NCI-H128 (cell line): Measurements from ENCODE around the gene ZNF668.

Source experiments
- DNase-seq: peaks from one replicate; lab custom pipeline; 2025; ENCODE audit not compliant: unreplicated experiment; lab: John Stamatoyannopoulos, UW

The ZNF668 gene

DNA sequence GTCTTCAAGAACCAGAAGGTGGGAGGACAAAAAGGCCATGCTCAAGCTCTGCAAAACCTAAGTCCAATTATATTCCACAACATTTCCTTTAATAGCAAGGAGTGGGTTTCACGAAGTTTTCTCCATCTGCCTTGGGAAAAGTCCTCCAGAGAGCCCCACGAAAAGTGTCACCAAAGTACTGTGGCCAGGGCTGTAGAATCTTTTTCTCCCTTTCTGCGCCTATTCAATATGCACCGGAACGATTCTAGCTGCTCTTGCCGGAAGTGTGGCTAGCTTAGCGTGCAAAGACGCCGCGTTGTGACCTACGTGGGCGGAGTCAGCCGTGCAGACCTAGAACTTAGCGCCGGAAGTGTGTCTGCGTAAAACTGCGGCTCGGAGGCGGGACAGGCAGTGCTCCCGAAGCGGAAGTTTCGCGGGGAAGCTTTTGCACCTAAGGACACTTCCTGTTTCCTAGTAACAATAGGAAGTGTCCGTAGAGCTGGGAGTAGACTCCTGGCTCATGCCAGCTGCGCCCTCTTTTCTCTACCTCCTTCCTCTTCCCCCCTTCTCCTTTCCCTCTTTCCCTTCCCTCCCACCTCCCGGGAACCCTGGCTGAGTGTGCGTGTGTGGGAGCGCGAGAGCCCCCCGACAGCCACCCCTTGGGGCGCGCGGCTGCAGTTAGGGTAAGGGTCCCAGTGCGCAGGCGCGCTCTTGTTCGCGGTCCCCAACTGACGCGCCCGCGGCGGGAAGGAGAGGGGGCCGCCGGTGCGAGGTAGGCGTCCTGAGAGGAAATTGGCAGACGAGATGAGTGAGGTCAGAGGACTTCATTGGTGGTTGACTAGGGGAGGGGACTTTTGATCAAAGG lies at the start of gene ZNF668, which contains the start of gene ZNF646:
Gene ZNF668 (minus strand): TSS at position 271 of the 844 bp plus-strand sequence. CDS start 9,781 bp downstream, outside the sequence.
Gene ZNF646 (plus strand): TSS at position 453 of the 844 bp plus-strand sequence. CDS start 1,903 bp downstream, outside the sequence.
- peak; percentile 91 for DNase-seq

GRCh38 chr16:31120129-31120528 lies 46.1 kb upstream of the ZNF668 start:
- no peak for DNase-seq

DNA sequence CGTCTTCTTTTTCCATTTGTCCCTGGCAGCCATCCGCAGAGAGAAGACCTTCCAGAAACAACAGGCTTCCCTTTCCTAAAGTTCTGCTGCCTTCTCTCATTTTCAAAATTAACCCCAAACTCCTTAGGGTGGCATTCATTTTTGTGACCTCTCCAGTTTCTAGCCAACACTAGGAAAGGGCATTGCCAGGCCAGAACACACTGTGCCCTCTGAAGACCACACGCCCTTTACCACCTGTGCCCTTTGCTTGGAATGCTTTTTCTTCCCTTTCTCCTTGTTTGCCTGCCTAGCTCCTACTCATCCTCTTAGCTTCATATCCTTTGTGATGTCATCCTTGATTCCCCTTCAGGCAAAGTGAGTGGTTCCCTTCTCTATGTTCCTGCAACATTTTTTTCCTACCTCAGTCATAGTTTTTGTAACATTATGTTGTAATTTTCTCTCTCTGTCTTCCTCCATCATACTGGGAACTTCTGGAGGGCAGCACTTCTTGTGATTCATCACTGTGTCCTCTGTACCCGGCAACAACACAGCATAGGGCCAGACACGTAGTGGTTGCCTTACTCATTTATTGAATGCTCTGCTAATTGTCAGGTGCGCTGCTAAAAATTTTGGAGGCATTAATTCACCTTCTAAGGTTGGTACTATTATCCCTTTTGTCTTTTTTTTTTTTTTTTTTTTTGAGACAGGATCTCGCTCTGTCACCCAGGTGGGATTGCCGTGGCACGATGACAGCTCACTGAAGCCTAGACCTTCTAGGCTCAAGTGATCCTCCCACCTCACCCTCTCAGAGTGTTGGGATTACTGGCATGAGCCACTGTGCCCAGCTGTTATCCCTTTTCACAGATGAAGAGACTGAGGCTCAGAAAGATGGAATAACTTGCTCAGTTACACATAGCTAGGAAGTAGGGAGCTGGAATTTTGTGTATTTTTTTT lies 44.4 kb upstream of the ZNF668 start:
- no peak for DNase-seq

GRCh38 chr16:31117384-31118222 lies 43.6 kb upstream of the ZNF668 start, which contains the start of gene KAT8:
Gene KAT8 (plus strand): TSS chr16:31117664. CDS start chr16:31117682, 18 bp downstream.
- DNase-seq = peak; percentile 90

GRCh38 chr16:31114468-31114867 lies 40.4 kb upstream of the ZNF668 start:
- no peak for DNase-seq

DNA sequence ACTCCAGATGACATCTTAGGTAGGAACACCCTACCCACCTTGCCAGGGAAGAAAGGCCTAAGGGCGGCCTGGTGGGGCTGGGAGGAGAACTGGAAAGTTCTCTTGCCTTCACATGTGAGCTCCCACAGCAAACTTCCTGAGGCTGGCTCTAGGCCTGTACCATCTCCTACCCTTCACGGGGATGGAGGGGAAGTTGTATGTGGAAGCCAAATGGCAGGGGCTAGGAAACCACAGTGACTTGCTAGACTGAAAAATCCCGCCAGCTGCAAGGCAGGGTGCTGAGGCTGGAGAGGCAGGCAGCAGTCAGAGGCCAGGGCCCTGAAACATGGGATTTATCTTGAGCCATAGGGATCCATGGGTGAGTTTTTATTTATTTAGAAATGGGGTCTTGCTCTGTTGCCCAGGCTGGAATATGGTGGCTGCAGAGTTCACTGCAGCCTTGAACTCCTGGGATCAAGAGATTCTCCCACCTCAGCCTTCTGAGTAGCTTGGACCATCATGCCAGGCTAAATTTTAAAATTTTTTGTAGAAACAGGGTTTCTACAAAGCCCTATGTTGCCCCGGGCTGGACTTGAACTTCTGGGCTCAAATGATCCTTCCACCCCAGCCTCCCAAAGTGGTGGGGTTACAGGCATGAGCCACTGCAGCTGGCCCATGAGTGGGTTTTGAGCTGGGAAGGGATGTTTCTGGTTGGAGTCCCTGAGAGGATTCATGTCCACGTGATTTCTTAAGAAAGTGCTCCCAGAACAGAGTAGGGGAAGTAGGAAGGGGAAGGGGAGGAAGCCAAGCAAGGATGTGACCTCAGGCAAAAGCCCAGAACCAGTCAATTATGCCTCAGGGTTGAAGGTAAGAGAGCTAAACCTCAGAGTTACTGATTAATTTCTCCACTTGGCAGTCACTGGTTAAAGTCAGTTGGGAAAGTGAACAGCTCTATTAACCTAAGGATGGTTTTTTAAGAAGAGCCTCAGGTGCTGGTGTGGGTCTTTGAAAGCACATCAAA lies 39.4 kb upstream of the ZNF668 start:
- DNase-seq = no peak

GRCh38 chr16:31112711-31113110 lies 38.7 kb upstream of the ZNF668 start:
- no peak for DNase-seq

DNA sequence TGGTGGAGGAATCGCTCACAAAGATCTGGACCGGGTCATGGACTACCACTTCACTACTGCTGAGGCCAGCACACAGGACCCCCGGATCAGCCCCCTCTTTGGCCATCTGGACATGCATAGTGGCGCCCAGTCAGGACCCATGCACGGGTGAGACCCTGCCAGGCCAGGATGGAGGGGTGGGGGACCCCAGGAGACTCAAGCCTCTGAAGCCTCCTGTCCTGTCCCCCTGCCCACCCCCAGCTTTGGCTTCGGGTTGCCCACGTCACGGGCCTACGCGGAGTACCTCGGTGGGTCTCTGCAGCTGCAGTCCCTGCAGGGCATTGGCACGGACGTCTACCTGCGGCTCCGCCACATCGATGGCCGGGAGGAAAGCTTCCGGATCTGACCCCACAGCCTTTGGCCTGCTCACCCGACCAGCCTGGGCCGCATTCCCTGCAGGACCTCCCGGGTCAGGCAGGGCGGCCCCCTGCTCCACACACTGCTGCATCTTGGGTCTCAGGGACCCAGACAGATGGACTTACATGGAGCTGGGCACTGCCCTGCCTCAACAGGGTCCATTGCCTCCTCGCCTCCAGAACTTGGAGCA lies 37.9 kb upstream of the ZNF668 start:
- no peak for DNase-seq

DNA sequence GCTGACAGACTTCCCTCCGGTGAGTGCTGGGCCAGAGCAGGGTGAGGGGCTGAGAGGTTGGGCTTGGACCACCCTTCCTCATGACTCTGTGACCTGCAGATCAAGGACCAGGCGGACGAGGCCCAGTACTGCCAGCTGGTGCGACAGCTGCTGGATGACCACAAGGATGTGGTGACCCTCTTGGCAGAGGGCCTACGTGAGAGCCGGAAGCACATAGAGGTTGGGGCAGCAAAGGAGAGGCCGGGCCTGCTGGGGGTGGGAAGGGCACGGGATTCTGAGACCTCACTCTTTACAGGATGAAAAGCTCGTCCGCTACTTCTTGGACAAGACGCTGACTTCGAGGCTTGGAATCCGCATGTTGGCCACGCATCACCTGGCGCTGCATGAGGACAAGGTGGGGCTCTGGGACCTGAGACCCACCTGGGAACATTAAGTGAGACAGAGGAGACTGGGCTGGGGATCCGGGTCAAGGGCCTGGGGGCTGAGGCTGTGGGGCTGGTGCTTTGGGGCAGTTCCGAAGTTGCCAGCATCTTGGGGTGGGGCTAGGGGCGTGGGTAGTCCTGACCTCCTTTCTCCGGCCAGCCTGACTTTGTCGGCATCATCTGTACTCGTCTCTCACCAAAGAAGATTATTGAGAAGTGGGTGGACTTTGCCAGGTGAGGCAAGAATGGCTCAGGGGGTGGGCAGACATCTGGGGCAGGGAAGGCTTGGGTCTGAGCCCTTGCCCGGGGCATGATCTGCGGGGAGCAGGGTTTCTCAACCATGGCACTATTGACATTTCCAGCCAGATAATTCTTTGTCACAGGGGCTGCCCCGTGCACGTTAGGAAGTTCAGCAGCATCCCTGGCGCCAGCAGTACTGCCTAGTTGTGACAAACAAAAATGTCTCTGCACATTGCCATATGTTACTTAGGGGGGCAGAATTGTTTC lies 36.3 kb upstream of the ZNF668 start:
- DNase-seq = no peak

DNA sequence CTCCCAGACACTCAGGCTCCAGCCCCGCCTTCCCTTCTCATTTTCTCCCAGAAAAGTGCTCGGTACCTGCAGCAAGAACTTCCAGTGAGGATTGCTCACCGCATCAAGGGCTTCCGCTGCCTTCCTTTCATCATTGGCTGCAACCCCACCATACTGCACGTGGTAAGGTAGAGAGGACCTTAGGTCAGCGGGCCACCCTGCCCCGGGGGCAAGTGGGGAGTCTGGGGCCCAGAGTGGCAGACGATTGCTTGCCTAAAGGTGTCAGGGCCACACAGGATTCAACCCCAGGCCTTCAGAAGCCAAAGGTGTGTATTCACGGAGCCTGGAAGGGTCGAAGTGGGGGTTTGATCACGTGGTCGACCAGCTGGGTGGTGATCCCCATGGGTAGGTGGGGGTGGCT lies 35.6 kb upstream of the ZNF668 start:
- DNase-seq = no peak

GRCh38 chr16:31108794-31109558 lies 34.9 kb upstream of the ZNF668 start:
- no peak for DNase-seq

DNA sequence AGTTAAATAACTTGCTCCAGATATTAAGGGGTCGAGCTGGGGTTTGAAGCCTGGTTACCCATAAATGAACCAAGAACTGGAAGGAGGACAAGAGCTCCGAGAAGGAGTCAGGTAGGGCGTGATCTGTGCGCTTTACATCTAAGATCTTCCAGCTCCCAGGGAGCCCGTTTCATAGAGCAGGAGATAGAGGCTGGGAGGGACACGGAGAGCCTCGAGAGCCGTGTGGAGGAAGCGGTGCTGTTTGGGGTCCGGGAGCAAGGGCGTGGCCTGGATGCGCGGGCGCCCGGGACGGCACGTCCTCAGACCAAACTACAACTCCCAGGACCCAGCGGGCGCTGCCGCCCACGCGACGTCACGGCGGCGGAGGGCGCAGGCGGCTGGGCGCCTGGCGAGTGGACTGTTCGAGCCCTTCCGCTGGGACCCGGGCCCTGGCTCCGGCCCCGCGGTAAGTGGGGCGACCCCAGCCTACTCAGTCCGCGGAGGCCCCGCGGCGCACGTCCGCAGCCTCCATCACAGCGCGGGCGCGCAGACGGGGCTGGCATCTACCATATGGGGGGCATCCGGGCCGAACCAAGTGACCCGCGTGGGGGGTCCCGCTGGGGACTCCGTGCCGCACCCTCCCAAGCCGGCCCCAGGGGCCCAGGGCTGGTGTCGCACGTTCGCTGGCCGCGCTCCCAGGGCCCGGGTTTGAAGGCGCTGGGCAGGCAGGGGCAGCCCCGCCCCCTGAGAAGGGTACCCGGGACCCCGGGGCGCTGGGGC lies 34.2 kb upstream of the ZNF668 start, which contains the start of gene BCKDK:
Gene BCKDK (plus strand): TSS at position 352 of the 759 bp plus-strand sequence. CDS start 838 bp downstream, outside the sequence.
- peak; percentile 31 for DNase-seq

DNA sequence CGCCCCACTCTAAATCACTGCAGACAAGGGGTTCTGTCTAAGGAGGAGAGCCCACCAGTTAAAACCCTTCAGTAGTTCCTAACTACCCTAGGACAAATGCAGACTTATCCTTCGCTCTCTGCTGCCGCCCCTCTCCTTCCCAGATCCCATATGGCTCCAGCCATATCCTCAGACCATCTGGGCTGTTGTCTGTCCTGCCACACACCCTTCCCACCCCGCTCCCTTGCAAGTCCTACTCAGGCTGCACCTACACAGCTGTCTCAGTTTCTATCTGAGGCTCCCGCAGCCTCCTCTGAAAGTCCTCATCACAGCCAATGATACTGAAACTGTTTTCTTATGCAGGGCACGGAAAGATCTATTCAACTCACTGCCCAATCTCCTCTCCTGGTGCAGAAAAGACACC lies 33.4 kb upstream of the ZNF668 start:
- DNase-seq = no peak

GRCh38 chr16:31106509-31107464 lies 32.7 kb upstream of the ZNF668 start:
- DNase-seq = no peak

DNA sequence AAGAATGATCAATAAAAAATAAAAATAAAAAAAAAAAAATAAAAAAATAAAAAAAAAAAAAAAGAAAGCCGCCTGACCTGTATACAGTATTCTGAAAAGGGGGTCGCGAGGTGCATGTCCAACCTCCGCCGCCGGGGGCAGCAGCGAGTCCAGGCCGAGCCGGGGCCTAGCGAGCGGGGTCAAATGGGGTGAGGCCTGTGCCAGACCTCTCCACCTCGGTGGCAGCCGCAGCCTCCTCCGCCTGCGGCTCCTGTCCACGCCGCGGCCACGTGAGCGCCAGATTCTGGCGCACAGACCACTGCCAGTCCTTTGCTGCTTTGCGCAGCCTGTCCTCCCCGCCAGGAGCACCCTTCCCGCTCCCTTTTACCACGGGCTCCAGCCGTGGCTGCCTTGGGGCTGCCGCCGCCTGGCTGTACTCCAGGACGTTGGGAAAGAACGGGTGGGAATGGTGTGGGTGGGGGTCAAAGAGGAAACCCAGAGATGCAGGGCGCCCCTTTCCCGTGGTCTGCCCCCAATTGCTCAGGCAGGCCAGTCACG lies 31.7 kb upstream of the ZNF668 start:
- no peak for DNase-seq
